HG02759 (cell line): ENCODE results near the gene AUP1.
"Not testable (repeated sequence)": the region's sequence is repeated elsewhere in the genome, so short reads cannot be mapped to it uniquely, and the experiment has no call there.

Experiments used
- ATAC-seq: cut with Tn5 transposase; IDR thresholded peaks from one replicate; pipeline ENCODE4 v1.9.1; 2021; ENCODE audit warnings: mild to moderate bottlenecking, moderate library complexity; ENCODE audit not compliant: unreplicated experiment

Gene AUP1, protein sequence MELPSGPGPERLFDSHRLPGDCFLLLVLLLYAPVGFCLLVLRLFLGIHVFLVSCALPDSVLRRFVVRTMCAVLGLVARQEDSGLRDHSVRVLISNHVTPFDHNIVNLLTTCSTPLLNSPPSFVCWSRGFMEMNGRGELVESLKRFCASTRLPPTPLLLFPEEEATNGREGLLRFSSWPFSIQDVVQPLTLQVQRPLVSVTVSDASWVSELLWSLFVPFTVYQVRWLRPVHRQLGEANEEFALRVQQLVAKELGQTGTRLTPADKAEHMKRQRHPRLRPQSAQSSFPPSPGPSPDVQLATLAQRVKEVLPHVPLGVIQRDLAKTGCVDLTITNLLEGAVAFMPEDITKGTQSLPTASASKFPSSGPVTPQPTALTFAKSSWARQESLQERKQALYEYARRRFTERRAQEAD

DNA sequence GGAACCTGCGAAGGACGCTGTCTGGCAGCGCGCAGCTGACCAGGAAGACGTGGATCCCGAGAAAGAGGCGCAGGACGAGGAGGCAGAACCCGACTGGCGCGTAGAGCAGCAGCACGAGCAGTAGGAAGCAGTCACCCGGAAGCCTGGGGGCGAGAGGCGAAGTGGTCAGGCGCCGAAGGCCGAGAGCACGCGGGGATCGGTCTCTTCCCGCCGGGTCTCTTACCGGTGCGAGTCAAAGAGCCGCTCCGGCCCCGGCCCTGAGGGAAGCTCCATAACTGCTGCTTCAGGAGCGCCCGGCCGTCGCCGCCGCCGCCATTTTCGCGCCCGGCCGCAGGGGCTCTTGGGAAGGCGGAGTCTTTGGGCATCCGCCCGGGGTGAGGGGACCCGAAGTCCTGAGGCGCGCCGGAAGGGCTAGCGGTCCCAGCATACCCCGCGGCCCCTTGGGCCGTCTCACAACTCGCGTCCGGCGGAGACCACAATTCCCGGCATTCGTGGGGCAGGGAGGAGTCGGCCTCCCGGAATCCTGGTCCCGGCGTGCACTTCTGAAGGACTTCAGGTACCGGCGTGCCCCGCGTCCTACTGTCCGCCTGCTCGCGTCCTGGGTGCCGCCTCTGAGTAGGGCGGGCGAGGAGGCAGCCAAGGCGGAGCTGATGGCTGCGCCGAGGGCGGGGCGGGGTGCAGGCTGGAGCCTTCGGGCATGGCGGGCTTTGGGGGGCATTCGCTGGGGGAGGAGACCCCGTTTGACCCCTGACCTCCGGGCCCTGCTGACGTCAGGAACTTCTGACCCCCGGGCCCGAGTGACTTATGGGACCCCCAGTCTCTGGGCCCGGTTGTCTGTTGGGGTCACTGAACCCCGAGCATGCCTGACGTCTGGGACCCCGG is at the start of gene AUP1, which contains the start of gene HTRA2:
Gene AUP1 (minus strand): TSS at position 350 of the 882 bp plus-strand sequence. CDS start 77 bp downstream, at position 273.
Gene HTRA2 (plus strand): TSS at position 577 of the 882 bp plus-strand sequence. CDS start 74 bp downstream, at position 651.
- peak; percentile 84 for ATAC-seq

- ATAC-seq = no peak
Observed at GRCh38 chr2:74578408-74578807, 48.9 kb upstream of the AUP1 start.

DNA sequence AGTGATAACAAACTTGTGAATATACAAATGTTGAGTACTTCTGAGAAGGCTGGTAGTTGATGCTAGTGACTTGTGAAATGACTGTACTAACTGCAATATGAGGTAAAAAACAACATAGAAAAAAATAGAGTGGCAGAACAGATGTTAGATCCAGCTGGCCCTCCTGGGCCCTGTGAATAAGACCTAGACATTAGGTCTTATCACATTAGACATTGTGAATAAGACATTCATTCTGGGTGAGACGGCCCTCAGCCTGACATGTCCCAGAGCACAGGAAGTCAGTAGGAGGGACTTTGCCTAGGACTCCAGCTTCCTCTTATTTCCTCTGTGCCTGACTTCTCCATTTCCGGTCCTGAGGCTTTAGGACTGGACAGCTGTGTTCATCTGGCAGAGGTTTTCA is 47.9 kb upstream of the AUP1 start:
- ATAC-seq = peak; percentile 53

DNA sequence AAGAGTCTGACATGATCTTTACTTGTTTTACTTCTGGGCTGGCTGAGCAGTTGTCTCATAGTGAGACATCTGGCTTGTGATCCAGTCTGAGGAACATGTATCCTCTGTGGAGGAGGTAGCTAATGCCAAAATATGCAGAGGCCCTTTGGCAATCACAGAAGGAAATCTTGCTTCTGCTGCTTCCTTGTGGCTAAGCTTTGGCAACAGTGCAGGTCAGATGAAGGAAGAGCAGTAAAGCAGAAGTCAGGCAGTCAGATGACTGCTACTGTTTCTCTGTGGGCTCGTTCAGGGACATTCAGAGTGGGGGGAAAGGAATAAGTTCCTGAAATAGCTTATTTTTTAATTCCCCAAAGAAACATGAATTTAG is 47.3 kb upstream of the AUP1 start:
- ATAC-seq = no peak

DNA sequence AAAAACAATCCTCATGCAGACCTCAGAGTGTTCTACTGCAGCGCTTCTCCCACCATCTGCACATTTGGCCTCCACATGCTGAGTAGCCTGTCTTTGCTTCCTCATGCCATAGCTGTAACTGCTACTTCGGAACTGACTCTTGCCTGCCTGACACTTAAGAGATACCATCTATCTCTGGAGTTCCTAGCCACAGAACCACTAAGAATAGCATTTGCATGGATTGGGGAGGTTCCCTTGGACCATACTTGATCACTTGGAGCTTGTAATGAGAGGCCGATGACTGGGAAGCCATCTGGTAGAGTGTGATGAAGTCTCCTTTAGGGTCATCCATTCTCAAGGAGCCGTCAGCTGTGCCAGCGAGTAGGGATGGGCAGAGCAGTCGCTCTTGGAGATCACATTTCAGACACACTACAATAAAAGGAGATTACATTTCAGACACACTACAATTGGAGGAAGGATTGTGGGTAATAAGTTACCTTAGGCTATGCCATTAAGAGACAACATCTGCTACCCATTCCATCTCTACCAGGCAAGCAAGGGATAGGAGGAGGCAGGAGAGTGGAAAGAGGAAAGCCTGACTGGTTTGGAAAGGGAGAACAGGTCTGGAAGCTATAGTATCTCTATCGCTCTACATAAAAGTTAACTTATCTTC is 46.8 kb upstream of the AUP1 start:
- ATAC-seq = no peak

DNA sequence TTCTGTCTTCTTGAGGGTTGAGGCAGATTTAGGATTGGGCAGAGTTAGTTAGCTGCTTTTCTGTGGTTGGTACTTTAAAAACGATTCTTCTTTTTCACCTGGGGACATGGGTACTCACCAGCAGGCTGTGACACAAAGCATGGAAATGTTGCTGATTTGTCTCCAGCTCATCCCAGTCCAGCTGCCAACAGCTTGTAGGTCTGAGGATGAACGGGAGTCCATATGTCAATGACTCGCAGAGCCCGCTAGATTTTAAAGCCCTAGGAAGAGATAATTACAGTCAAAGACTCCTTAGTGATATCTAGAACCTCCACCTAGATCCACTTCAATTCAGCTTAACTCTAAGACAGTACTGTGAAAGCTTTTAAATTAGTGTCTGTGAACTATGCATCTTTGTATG is 45.8 kb upstream of the AUP1 start:
- no peak for ATAC-seq

- peak; percentile 45 for ATAC-seq
Observed at GRCh38 chr2:74573747-74574562, 44.4 kb upstream of the AUP1 start.

GRCh38 chr2:74572178-74572925 is 42.8 kb upstream of the AUP1 start:
- ATAC-seq = no peak

DNA sequence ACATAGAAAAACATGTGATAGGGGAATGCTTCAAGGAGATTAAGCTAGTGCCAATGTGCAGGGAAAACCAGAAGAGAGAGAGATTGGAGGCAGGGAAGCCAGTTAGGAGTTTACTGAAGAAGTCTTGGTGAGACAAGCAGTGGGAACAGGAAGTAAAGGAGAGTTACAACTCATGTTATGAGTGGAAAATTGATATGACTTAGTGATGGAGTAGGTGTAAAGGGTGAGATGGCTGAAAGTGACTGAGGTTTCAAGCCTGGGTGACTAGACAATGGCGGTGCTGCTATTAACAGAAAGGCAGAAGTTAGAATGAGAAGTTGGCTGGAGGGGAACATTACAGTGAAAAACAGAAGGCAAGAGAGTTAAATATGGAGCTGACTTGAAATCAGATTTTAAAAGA is 41.6 kb upstream of the AUP1 start:
- ATAC-seq = peak; percentile 82

DNA sequence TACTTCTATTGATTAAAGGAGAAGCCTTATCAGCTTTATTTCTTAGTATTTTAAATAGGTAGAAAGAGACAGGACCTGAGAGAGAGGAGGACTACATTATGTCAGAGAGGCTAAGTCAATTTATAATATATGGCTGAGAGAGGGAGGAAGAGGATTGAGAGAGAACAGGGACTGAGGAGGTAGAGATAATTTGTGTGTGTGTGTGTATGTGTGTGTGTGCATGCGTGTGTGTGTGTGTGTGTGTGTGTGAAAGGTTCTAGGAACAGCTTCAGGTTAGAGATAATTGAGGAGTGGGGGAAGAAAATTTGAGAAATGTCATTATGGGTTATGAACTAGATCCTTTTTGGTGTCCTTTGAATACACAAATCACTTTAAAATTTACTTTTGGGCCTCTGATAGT is 40.2 kb upstream of the AUP1 start:
- ATAC-seq = no peak

DNA sequence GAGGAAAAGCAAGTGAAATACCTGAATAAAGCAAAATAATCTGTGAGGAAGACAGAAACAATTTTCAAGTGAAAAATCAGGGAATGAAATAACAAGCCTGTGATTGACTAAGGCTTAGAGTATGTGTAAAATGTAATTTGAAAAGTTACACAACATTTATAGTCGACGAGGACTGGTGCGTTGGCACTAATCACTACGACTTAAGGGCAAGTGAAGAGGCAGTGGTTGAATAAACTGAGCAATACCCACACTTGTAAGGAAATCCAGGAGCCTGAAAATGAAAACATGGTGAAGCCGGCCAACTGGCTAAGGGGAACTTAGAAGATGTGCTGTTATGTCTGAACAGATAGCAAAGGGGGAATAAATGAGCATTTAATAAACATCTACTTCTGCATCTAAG is 38.4 kb upstream of the AUP1 start:
- ATAC-seq = no peak

DNA sequence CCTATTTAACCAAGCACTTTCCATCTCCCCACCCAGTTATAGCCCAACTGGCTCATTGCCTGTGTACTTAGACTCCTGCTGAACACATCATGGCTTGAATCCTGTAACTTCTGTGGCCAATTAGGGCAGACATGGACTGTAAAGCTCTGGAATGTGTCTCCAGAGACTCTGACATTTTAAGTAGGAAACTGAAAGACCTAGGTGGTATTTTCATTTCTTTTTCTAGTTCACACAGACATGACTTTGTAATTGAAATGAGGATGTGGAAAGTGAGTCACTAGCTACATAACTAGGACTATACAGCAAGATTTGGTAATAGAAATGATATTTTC is 37.2 kb upstream of the AUP1 start:
- no peak for ATAC-seq

GRCh38 chr2:74566076-74566753 is 36.7 kb upstream of the AUP1 start:
- ATAC-seq = no peak

DNA sequence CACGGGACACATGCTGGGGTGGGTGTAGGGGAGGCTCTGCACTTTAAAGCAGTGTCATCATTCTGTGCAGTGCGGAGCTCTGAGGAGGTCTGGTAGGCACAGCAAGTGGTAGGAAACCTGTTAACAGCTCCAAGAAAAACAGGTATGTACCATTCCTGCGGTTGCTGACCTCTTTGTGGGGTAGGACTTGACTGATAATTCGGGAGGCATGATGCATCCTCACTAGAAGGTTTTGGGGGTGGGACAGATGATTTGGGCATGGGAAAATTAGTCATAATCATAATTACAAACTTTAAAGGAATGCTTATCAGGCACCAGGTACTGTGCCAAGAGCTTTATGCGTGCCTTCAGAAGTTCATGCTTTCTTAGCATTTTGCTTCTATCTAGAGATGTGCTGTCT is 34.7 kb upstream of the AUP1 start:
- no peak for ATAC-seq

GRCh38 chr2:74562126-74562775 is 32.7 kb upstream of the AUP1 start:
- no peak for ATAC-seq

DNA sequence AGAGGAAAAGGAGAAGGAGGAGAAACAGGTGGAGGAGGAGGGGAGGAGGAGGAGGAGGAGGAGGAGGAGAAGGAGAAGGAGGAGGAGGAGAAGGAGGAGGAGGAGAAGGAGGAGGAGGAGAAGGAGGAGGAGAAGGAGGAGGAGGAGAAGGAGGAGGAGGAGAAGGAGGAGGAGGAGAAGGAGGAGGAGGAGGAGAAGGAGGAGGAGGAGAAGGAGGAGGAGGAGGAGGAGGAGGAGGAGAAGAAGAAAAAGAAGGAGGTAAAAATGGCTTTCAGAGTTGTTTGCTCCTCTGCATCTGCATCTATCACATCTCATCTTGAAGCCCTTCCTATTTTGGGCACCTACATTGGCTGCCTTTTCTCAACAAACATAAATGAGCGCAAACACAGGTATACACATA is 31.5 kb upstream of the AUP1 start:
- not testable (repeated sequence) for ATAC-seq

- ATAC-seq = no peak
Observed at GRCh38 chr2:74560591-74560990, 31.1 kb upstream of the AUP1 start.

DNA sequence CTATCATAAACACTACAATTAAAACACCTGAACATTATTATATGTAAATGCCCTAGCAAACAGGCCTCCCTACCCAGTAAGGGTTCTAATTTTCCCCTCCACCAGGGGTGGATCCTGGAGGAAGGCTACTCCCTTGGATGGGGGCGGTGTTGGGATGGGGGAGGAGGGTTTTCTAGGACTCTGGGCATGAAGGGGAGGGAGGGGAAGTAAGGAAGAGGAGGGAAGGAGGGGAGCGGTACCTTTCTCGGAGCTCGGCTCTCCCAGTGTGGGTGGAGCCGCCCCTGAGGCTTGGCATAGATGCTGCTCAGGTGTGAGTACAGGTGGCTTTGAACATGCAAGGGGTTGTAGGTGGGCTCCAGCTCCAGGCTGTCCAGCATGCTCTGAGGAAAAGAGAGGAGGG is 30.4 kb upstream of the AUP1 start:
- no peak for ATAC-seq
